Stimulated activated CD4-positive, alpha-beta T cell treated with anti-CD3 and anti-CD28 coated beads, TNF-alpha, amount 100 ng/mL, for 48 hours (primary cell): ENCODE data around the gene PCDHGA1.
"Not testable (repeated sequence)": the region's sequence is repeated elsewhere in the genome, so short reads cannot be mapped to it uniquely, and the experiment has no call there.

Experiments used
- DNase-seq, 3 donors: peaks; one replicate each; pipeline ENCODE4 v3.0.0-alpha.2; 2020; ENCODE audit warnings: low read depth in 3 of 3

The PCDHGA1 gene

GRCh38 chr5:141382469-141383294 is 52.4 kb downstream of the PCDHGA1 start, which contains the start of gene PCDHGA7:
PCDHGA7 (plus strand) TSS chr5:141382742; CDS start chr5:141382900, 158 bp downstream.
- DNase-seq, result no peak

GRCh38 chr5:141383345-141383744 is 53.0 kb downstream of the PCDHGA1 start:
- no peak for DNase-seq

GRCh38 chr5:141384471-141385267 is 54.4 kb downstream of the PCDHGA1 start:
- no peak for DNase-seq

- DNase-seq, result not testable (repeated sequence)
Measured at GRCh38 chr5:141387557-141388311, 57.4 kb downstream of the PCDHGA1 start, which contains the start of gene PCDHGB4. PCDHGB4 (plus strand) TSS chr5:141387698; CDS start chr5:141387885, 187 bp downstream.

- no peak for DNase-seq
Measured at GRCh38 chr5:141388661-141389060, 58.3 kb downstream of the PCDHGA1 start.

GRCh38 chr5:141389153-141390042 is 59.1 kb downstream of the PCDHGA1 start:
- DNase-seq, result no peak

GRCh38 chr5:141392429-141393198 is 62.3 kb downstream of the PCDHGA1 start, which contains the start of gene PCDHGA8:
PCDHGA8 (plus strand) TSS chr5:141392633; CDS start chr5:141392814, 181 bp downstream.
- no peak for DNase-seq

- no peak for DNase-seq
Measured at GRCh38 chr5:141393267-141393666, 63.0 kb downstream of the PCDHGA1 start.

- DNase-seq, result not testable (repeated sequence)
Measured at GRCh38 chr5:141394401-141395187, 64.3 kb downstream of the PCDHGA1 start.

GRCh38 chr5:141397756-141398551 is 67.6 kb downstream of the PCDHGA1 start, which contains the start of gene PCDHGB5:
PCDHGB5 (plus strand) TSS chr5:141397947; CDS start chr5:141398128, 181 bp downstream.
- peak in 1 of 3 donors; percentile 24 for DNase-seq

GRCh38 chr5:141398608-141399007 is 68.3 kb downstream of the PCDHGA1 start:
- DNase-seq, result no peak

GRCh38 chr5:141399555-141400258 is 69.4 kb downstream of the PCDHGA1 start:
- no peak for DNase-seq

- no peak for DNase-seq
Measured at GRCh38 chr5:141402553-141403243, 72.4 kb downstream of the PCDHGA1 start, which contains the start of gene PCDHGA9. PCDHGA9 (plus strand) TSS chr5:141402778; CDS start chr5:141402953, 175 bp downstream.

GRCh38 chr5:141403387-141403786 is 73.1 kb downstream of the PCDHGA1 start:
- no peak for DNase-seq

- not testable (repeated sequence) for DNase-seq
Measured at GRCh38 chr5:141407790-141408505, 77.6 kb downstream of the PCDHGA1 start, which contains the start of gene PCDHGB6. PCDHGB6 (plus strand) TSS chr5:141408021; CDS start chr5:141408203, 182 bp downstream.
